ENCODE results near the gene SPAG16.
"Not testable (repeated sequence)": the region's sequence is repeated elsewhere in the genome, so short reads cannot be mapped to it uniquely, and the experiment has no call there.

Gene SPAG16

DNA sequence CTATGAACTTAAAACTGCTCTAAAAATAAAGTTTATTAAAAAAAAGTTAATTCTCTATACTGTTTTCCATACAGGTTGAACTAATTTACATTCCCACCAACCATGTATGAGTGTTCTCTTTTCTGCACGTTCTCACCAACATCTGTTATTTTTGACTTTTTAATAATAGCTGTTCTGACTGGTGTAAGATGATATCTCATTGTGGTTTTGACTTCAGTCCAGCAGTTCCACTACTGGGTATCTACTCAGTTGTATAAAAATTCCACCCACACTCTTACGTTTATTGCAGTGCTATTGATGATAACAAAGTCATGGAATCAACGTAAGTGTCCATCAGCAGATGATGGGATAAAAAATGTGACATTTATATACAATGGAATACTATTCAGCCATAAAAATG is 33.7 kb downstream of the SPAG16 start:
- Histone ChIP-seq H3K27ac (ENCODE audit: low read depth, low read length) (no peak overlapping the region), H3K27me3 (ENCODE audit: control insufficient read depth, insufficient read depth, low read length) (no peaks in the 10 kb centered on the region), H3K4me1 (ENCODE audit: control insufficient read depth, insufficient read depth, low read length) (no peaks in the 10 kb centered on the region), H3K36me3 (ENCODE audit: control insufficient read depth, insufficient read depth, low read length) (no peaks in the 10 kb centered on the region), H3K9ac (ENCODE audit: low read length) (no peak overlapping the region), H3K4me3 (ENCODE audit: low read length) (no peak overlapping the region)

DNA sequence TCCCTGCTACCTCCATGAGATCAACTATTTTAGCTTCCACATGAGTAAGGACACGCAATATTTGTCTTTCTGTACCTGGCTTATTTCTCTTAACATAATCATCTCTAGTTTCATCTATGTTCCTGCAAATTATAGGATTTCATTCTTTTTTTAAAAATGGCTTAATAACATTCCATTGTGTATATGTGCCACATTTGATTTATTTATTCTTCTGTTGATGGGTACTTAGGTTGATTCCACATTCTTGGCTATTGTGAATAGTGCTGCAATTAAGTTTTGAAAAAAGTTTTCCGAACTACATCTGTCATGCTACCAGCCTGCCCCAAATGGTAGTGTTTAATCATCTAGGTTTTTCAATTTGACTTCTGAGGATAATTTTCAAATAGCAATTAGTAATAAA is 36.3 kb downstream of the SPAG16 start:
- Histone ChIP-seq H3K9ac (ENCODE audit: low read length) (no peak overlapping the region), H3K27me3 (ENCODE audit: control insufficient read depth, insufficient read depth, low read length) (no peaks in the 10 kb centered on the region), H3K4me3 (ENCODE audit: low read length) (no peak overlapping the region), H3K36me3 (ENCODE audit: control insufficient read depth, insufficient read depth, low read length) (no peaks in the 10 kb centered on the region), H3K4me1 (ENCODE audit: control insufficient read depth, insufficient read depth, low read length) (no peaks in the 10 kb centered on the region), H3K27ac (ENCODE audit: low read depth, low read length) (no peak overlapping the region)

DNA sequence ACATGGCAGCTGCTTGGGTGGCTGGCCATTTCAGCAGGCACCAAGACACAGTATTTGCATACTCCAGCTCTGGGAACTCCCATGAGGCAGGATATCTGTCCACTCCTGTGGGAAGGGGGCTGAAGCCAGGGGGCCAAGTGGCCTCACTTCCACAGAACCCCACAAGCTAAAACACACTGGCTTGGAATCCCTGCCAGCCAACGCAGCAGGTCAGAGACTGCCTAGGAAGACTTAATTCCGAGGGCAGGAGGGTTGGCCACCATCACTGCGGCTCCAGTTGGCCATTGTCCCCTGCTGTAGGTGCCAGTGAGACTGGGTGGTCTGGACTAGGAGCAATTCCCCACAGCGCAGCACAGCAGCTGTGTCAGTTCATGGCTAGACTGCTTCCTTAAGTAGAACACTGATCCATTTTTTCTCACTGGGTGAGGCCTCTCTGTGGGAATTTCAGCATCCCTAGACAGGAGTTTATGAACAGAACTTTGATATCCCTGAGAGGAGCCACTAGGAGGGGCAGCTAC is 52.0 kb downstream of the SPAG16 start:
- H3K4me1 ChIP-seq (ENCODE audit: control insufficient read depth, insufficient read depth, low read length): no peaks in the 10 kb centered on the region
- no peak overlapping the region for H3K9ac ChIP-seq (ENCODE audit: low read length)
- H3K27me3 ChIP-seq (ENCODE audit: control insufficient read depth, insufficient read depth, low read length): no peaks in the 10 kb centered on the region
- no peak overlapping the region for H3K4me3 ChIP-seq (ENCODE audit: low read length)
- H3K36me3 ChIP-seq (ENCODE audit: control insufficient read depth, insufficient read depth, low read length): no peaks in the 10 kb centered on the region
- H3K27ac ChIP-seq (ENCODE audit: low read depth, low read length): no peak overlapping the region

DNA sequence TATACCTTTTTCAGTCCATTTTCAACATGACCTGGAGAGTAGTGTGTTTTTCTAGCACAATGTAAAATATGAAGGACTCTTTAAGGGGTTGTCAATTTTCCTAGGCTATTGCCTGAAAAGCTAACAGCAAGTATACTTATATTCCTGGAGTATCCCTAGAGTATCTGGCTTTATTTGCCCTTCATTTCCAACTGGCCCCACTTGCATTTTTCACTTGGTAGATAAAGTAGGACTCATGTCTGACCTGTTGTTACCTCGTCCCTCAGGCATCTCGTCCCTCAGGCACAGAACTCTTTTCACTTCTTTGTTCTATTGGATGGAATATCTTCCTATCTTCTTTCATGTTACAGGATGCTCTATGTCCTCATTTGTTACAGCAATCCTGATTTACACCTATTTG is 69.2 kb downstream of the SPAG16 start:
- Histone ChIP-seq H3K4me3 (ENCODE audit: low read length) (no peak overlapping the region), H3K36me3 (ENCODE audit: control insufficient read depth, insufficient read depth, low read length) (no peaks in the 10 kb centered on the region), H3K9ac (ENCODE audit: low read length) (no peak overlapping the region), H3K4me1 (ENCODE audit: control insufficient read depth, insufficient read depth, low read length) (no peaks in the 10 kb centered on the region), H3K27me3 (ENCODE audit: control insufficient read depth, insufficient read depth, low read length) (no peaks in the 10 kb centered on the region), H3K27ac (ENCODE audit: low read depth, low read length) (no peak overlapping the region)

DNA sequence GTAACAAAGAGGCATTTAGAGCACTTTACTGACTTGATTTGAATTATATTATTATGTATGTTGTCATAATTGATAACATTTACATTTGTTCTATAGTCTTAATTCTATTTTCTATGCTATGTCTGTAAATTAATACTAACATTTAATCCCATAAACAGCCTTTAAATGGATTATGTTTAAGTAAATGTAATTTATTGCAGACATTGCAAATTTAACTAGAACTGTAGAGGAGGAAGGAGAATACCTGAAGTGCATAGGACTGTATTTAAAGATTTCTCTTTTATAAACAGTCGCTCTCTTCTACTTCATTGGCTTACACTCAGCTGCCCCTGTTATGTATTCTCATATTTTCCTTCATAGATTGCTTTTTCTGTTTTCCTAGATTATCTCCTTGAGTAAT is 92.4 kb downstream of the SPAG16 start:
- Histone ChIP-seq H3K27me3 (ENCODE audit: control insufficient read depth, insufficient read depth, low read length) (no peaks in the 10 kb centered on the region), H3K27ac (ENCODE audit: low read depth, low read length) (no peak overlapping the region), H3K36me3 (ENCODE audit: control insufficient read depth, insufficient read depth, low read length) (no peaks in the 10 kb centered on the region)

DNA sequence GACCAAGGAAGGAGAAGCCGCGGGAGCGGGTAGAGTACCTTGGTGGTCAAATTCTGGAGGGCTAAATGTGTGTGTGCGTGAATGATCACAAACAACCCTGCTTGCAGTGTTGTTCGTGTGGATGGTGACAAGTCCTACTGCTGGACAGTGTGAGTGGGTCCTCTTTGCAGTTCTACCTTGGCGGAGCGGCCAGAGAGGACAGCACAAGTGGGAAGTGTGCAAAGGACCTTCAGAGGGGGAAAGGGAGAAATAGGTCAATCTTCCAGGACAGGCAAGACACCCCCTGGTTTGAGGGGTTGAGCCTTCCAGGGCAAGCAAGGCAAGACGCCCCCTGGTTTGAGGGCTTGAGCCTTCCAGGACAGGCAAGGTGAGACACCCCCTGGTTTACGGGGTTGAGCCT is 122.8 kb downstream of the SPAG16 start:
- not testable (repeated sequence) for H3K27me3 ChIP-seq (ENCODE audit: control insufficient read depth, insufficient read depth, low read length); H3K36me3 ChIP-seq (ENCODE audit: control insufficient read depth, insufficient read depth, low read length); H3K27ac ChIP-seq (ENCODE audit: low read depth, low read length); H3K9ac ChIP-seq (ENCODE audit: low read length); H3K4me3 ChIP-seq (ENCODE audit: low read length); H3K4me1 ChIP-seq (ENCODE audit: control insufficient read depth, insufficient read depth, low read length)

More for the DNA sequence above, 92.4 kb downstream of the SPAG16 start:
- Histone ChIP-seq H3K9ac (ENCODE audit: low read length) (no peak overlapping the region), H3K4me1 (ENCODE audit: control insufficient read depth, insufficient read depth, low read length) (no peaks in the 10 kb centered on the region), H3K4me3 (ENCODE audit: low read length) (no peak overlapping the region)

DNA sequence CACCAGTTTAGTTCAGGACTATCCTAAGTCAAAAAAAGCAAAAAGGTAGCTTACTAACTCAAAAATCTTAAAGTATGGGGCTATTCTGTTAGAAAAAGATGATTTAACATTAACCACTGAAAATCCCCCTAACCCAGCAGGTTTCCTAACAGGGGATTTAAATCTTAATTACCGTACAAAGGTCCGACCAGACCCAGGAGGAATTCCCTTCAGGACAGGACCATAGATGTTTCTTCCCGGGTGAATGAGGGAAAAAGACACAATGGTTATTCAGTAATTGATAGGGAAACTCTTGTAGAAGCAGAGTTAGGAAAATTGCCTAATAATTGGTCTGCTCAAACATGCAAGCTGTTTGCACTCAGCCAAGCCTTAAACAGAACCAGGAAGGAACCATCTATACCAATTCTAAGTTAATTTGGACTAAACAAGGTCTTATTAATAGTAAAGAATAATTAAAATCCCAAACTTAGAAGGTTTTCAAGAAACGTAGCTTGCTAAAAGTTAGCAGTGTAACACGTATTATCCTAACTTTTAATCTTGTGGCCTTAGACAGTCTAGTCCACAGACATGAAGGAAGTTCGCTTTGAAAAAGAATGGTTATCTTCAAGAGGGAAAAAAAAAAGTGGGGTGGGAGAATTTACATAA is 124.3 kb downstream of the SPAG16 start:
- H3K27me3 ChIP-seq (ENCODE audit: control insufficient read depth, insufficient read depth, low read length); H3K27ac ChIP-seq (ENCODE audit: low read depth, low read length); H3K9ac ChIP-seq (ENCODE audit: low read length); H3K4me3 ChIP-seq (ENCODE audit: low read length); H3K4me1 ChIP-seq (ENCODE audit: control insufficient read depth, insufficient read depth, low read length); H3K36me3 ChIP-seq (ENCODE audit: control insufficient read depth, insufficient read depth, low read length): not testable (repeated sequence)

DNA sequence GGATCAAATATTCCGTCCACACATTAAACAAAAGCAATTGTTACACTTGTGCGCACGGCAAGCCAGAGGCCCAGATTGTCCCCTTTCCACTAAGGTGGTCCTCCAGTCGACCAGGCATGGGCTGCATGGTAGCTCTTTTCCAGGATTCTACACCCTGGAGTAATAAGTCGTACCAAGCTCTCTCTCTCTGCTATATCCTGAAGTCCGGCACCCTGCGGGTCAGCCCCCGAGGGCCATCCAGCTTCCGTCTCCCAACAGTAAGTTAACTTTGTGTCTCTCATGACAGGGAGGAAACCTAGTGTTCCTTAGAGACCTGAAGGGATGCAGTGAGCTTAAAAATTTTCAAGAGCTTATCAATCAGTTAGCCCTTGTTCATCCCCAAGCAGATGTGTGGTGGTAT is 126.4 kb downstream of the SPAG16 start:
- not testable (repeated sequence) for H3K4me1 ChIP-seq (ENCODE audit: control insufficient read depth, insufficient read depth, low read length); H3K9ac ChIP-seq (ENCODE audit: low read length); H3K27me3 ChIP-seq (ENCODE audit: control insufficient read depth, insufficient read depth, low read length); H3K27ac ChIP-seq (ENCODE audit: low read depth, low read length); H3K36me3 ChIP-seq (ENCODE audit: control insufficient read depth, insufficient read depth, low read length); H3K4me3 ChIP-seq (ENCODE audit: low read length)

DNA sequence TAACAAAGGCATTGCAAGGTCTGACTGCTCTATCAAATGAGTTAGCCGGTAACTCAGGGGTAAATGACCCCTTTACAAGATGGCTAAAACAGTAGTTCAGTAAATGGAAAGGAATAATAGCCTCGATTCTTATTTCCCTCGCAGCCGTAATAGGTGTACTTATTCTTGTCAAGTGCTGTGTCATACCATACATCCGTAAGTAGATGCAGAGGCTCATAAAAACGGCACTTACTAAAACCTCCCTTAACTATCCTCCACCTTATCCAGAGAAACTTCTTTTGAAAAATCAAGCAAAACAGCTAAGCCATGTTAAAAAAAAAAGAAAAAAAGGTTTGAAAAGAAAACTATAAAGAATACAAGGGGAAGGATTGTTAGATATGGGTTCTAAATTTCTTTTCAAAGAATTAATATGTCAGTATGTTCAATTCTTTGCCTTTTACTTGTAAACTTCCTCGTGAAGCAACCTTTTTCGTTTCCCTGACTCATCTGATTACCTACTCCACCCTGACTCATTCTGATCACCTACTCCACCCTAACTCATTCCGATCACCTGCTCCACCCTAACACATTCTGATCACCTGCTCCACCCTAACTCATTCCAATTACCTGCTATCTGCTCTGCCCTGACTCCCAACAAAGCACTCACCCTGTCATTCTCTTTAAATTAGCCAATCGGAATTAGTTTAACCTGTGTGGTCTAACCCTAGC is 127.5 kb downstream of the SPAG16 start:
- no peak overlapping the region for H3K27ac ChIP-seq (ENCODE audit: low read depth, low read length)
- H3K27me3 ChIP-seq (ENCODE audit: control insufficient read depth, insufficient read depth, low read length): no peaks in the 10 kb centered on the region
- no peaks in the 10 kb centered on the region for H3K36me3 ChIP-seq (ENCODE audit: control insufficient read depth, insufficient read depth, low read length)
- H3K4me3 ChIP-seq (ENCODE audit: low read length): no peak overlapping the region
- H3K9ac ChIP-seq (ENCODE audit: low read length): no peak overlapping the region
- no peaks in the 10 kb centered on the region for H3K4me1 ChIP-seq (ENCODE audit: control insufficient read depth, insufficient read depth, low read length)

DNA sequence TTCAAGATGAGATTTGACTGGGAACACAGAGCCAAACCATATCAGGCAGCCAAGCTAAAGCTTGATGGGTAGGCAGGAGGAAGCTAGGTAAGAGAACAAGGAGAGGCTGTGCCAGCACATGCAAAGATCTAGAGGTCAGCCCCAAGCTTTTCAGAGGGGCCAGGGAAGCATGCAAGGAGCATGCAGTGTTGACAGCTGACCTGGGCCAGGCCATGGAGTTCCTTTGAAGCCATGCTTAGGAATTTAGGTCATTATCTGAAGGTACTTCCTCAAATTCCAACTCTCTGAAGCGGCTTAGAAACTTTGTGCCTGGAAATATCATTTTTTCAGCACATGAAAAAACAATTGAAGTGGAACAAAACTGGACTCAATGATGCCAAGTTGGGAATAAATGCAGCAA is 130.8 kb downstream of the SPAG16 start:
- H3K36me3 ChIP-seq (ENCODE audit: control insufficient read depth, insufficient read depth, low read length): no peaks in the 10 kb centered on the region
- no peak overlapping the region for H3K9ac ChIP-seq (ENCODE audit: low read length)
- no peak overlapping the region for H3K27ac ChIP-seq (ENCODE audit: low read depth, low read length)
- no peaks in the 10 kb centered on the region for H3K4me1 ChIP-seq (ENCODE audit: control insufficient read depth, insufficient read depth, low read length)
- H3K27me3 ChIP-seq (ENCODE audit: control insufficient read depth, insufficient read depth, low read length): no peaks in the 10 kb centered on the region
- no peak overlapping the region for H3K4me3 ChIP-seq (ENCODE audit: low read length)

DNA sequence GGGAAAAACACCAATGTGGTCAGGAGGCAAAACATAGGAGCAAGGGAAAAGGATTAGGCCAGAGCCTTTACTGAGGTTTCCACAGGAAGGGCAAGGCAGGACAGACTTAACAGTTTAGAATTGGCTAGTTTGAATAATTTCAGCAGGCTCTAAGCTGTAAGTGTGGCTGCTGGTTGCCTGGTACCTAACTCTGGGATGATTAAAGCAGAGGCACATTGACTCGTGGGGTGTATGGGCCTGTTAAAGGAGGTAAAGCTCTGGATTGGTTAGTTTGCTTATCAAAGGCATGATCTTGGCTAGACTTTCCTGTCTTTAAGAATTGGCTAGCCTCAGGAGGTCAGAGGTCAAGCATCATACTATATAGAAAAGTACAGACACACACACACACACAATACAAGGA is 132.6 kb downstream of the SPAG16 start:
- H3K36me3 ChIP-seq (ENCODE audit: control insufficient read depth, insufficient read depth, low read length): no peaks in the 10 kb centered on the region
- no peaks in the 10 kb centered on the region for H3K27me3 ChIP-seq (ENCODE audit: control insufficient read depth, insufficient read depth, low read length)
- H3K27ac ChIP-seq (ENCODE audit: low read depth, low read length): no peak overlapping the region
- no peaks in the 10 kb centered on the region for H3K4me1 ChIP-seq (ENCODE audit: control insufficient read depth, insufficient read depth, low read length)
- no peak overlapping the region for H3K4me3 ChIP-seq (ENCODE audit: low read length)
- H3K9ac ChIP-seq (ENCODE audit: low read length): no peak overlapping the region

DNA sequence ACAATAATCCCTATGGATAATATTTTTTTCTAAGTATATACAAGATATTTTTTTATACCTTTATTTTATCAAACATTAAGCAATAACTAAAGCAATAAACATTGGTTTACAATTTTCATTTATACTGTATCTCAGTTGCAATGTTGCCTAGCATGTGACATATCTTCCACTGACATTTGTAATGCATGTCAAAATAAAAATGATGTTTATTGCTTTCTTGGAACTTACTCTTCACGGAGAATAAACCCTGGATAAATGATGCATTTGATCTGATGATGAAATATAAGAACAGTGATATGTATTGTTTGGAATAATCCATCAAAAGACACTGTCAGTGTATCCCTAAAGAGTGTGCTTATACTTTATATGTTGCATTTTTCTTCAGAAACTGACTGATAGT is 135.7 kb downstream of the SPAG16 start:
- Histone ChIP-seq H3K36me3 (ENCODE audit: control insufficient read depth, insufficient read depth, low read length) (no peaks in the 10 kb centered on the region), H3K27me3 (ENCODE audit: control insufficient read depth, insufficient read depth, low read length) (no peaks in the 10 kb centered on the region), H3K9ac (ENCODE audit: low read length) (no peak overlapping the region), H3K4me1 (ENCODE audit: control insufficient read depth, insufficient read depth, low read length) (no peaks in the 10 kb centered on the region), H3K27ac (ENCODE audit: low read depth, low read length) (no peak overlapping the region), H3K4me3 (ENCODE audit: low read length) (no peak overlapping the region)

DNA sequence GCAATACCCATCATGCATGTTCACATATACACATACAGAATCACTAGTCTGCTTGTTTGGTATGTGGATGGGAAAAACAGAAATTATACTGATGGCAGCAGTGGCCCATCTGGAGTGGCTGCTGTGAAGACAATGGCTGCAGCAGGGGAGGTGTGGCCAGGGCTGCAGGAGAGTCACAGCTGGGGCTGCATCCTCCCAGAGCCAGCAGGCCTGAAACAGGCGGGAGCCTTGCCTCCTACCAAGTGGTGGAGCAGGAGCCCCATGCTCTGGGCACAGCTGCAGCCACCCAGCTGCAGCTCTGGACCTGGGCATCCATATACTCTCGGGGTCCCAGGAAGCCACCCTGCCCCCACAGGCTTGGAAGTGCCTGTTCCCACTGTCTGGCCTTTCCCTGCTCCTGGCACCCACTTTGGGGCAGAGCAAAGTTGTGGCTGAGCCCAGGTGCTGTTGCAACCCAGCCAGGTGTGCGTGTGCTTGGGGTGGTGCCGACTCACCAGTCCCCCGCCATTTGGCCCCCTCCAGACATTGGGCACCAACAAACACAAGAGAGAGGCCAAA is 136.6 kb downstream of the SPAG16 start:
- Histone ChIP-seq H3K27ac (ENCODE audit: low read depth, low read length) (no peak overlapping the region), H3K4me3 (ENCODE audit: low read length) (no peak overlapping the region), H3K9ac (ENCODE audit: low read length) (no peak overlapping the region), H3K27me3 (ENCODE audit: control insufficient read depth, insufficient read depth, low read length) (no peaks in the 10 kb centered on the region), H3K36me3 (ENCODE audit: control insufficient read depth, insufficient read depth, low read length) (no peaks in the 10 kb centered on the region), H3K4me1 (ENCODE audit: control insufficient read depth, insufficient read depth, low read length) (no peaks in the 10 kb centered on the region)

Data from rectal smooth muscle tissue (tissue), 1 donor.